H9 (cell line): ENCODE measurements around the gene STK32B. TPM values are rescaled to one million over a fixed set of nuclear protein-coding genes. Genes with fewer than 3 reads are reported as not detected.

Experiments
- DNase-seq: peaks from one replicate; pipeline ENCODE4 v3.0.0-alpha.2; 2017
- H2AFZ ChIP-seq: one replicate; pipeline ENCODE4 v1.6.1; 2013; ENCODE audit warnings: mild to moderate bottlenecking, low read length, control low read depth, moderate library complexity
- H2AK5ac ChIP-seq: 2 replicates; pipeline ENCODE4 v1.6.1; 2013; ENCODE audit warnings: low read length, control low read depth, mixed read lengths; ENCODE audit not compliant: insufficient read length
- H2BK120ac ChIP-seq: one replicate; pipeline ENCODE4 v1.6.1; 2013; ENCODE audit warnings: low read depth, mild to moderate bottlenecking, low read length, control low read depth, inconsistent platforms; ENCODE audit not compliant: poor library complexity, severe bottlenecking
- H2BK12ac ChIP-seq: 2 replicates; pipeline ENCODE4 v1.6.1; 2013; ENCODE audit warnings: low read length, control low read depth, mixed read lengths, low read depth; ENCODE audit not compliant: insufficient read length
- H2BK15ac ChIP-seq: 2 replicates; pipeline ENCODE4 v1.6.1; 2013; ENCODE audit warnings: low read depth, low read length, control low read depth
- H2BK20ac ChIP-seq: one replicate; pipeline ENCODE4 v1.6.1; 2013; ENCODE audit warnings: low read depth, mild to moderate bottlenecking, low read length, control low read depth, inconsistent platforms; ENCODE audit not compliant: poor library complexity, severe bottlenecking
- H2BK5ac ChIP-seq: 2 replicates; pipeline ENCODE4 v1.6.1; 2013; ENCODE audit warnings: low read length, control low read depth, mixed read lengths; ENCODE audit not compliant: insufficient read length
- H3K14ac ChIP-seq: 2 replicates; pipeline ENCODE4 v1.6.1; 2013; ENCODE audit warnings: low read length, control low read depth; ENCODE audit not compliant: insufficient read depth
- H3K18ac ChIP-seq: 2 replicates; pipeline ENCODE4 v1.6.1; 2013; ENCODE audit warnings: low read depth, mild to moderate bottlenecking, mixed read lengths, low read length, control low read depth; ENCODE audit not compliant: insufficient read length
- H3K23ac ChIP-seq: 2 replicates; pipeline ENCODE4 v1.6.1; 2013; ENCODE audit warnings: low read length, control low read depth, mixed read lengths, low read depth; ENCODE audit not compliant: insufficient read length
- H3K23me2 ChIP-seq: 2 replicates; pipeline ENCODE4 v1.6.1; 2013; ENCODE audit warnings: low read depth, mild to moderate bottlenecking, mixed read lengths, low read length, control low read depth; ENCODE audit not compliant: insufficient read length, poor library complexity, severe bottlenecking
- H3K27ac ChIP-seq: 2 replicates; pipeline ENCODE4 v1.5.1; 2013; ENCODE audit warnings: low read length, control low read depth, mixed read lengths, low read depth; ENCODE audit not compliant: insufficient read length
- H3K27me3 ChIP-seq: 2 replicates; pipeline ENCODE4 v1.6.1; 2013; ENCODE audit warnings: low read length, control low read depth, inconsistent platforms; ENCODE audit not compliant: insufficient read depth
- H3K4ac ChIP-seq: 2 replicates; pipeline ENCODE4 v1.6.1; 2013; ENCODE audit warnings: low read depth, mild to moderate bottlenecking, control low read depth, inconsistent platforms, low read length, moderate library complexity
- H3K4me1 ChIP-seq: 2 replicates; pipeline ENCODE4 v1.6.1; 2013; ENCODE audit warnings: low read length, control low read depth, inconsistent platforms; ENCODE audit not compliant: insufficient read depth
- H3K4me2 ChIP-seq: 2 replicates; pipeline ENCODE4 v1.6.1; 2013; ENCODE audit warnings: low read length, control low read depth, mixed read lengths; ENCODE audit not compliant: insufficient read length, insufficient read depth
- H3K56ac ChIP-seq: 2 replicates; pipeline ENCODE4 v1.6.1; 2013; ENCODE audit warnings: low read depth, mild to moderate bottlenecking, mixed read lengths, low read length, control low read depth; ENCODE audit not compliant: insufficient read length
- H3K79me1 ChIP-seq: 2 replicates; pipeline ENCODE4 v1.6.1; 2013; ENCODE audit warnings: low read depth, mild to moderate bottlenecking, moderate library complexity, low read length, control low read depth, inconsistent platforms; ENCODE audit not compliant: insufficient read depth, poor library complexity, severe bottlenecking
- H3K79me2 ChIP-seq: 2 replicates; pipeline ENCODE4 v1.6.1; 2013; ENCODE audit warnings: low read length, control low read depth, inconsistent platforms; ENCODE audit not compliant: insufficient read depth
- H3K9ac ChIP-seq: 2 replicates; pipeline ENCODE4 v1.6.1; 2013; ENCODE audit warnings: low read length, control low read depth, mixed read lengths; ENCODE audit not compliant: insufficient read length; ENCODE audit errors: extremely low read depth
- H3K9me3 ChIP-seq: one replicate; pipeline ENCODE4 v1.6.1; 2013; ENCODE audit warnings: low read depth, low read length, inconsistent platforms; ENCODE audit not compliant: control insufficient read depth
- H3T11ph ChIP-seq: one replicate; pipeline ENCODE4 v1.6.1; 2013; ENCODE audit warnings: mild to moderate bottlenecking, low read length, control low read depth, inconsistent platforms
- H4K20me1 ChIP-seq: one replicate; pipeline ENCODE4 v1.6.1; 2013; ENCODE audit not compliant: control insufficient read depth, insufficient read length, insufficient read depth
- H4K5ac ChIP-seq: 2 replicates; pipeline ENCODE4 v1.6.1; 2013; ENCODE audit warnings: low read depth, mild to moderate bottlenecking, mixed read lengths, low read length, control low read depth; ENCODE audit not compliant: insufficient read length
- H4K8ac ChIP-seq: replicated peaks from 2 replicates; pipeline ENCODE4 v1.6.1; 2013; ENCODE audit warnings: low read length, control low read depth, mixed read lengths, low read depth; ENCODE audit not compliant: insufficient read length
- H4K91ac ChIP-seq: 2 replicates; pipeline ENCODE4 v1.6.1; 2013; ENCODE audit warnings: low read depth, mild to moderate bottlenecking, moderate library complexity, mixed read lengths, low read length, control low read depth; ENCODE audit not compliant: insufficient read length
- H3K27ac Mint-ChIP-seq, 3 experiments: 2 replicates in 2 of 3; 3 replicates in 1 of 3; pipeline ENCODE4 v1.8.0; 2020 to 2021; ENCODE audit warnings: mixed read lengths in 3 of 3, mild to moderate bottlenecking in 1 of 3, moderate library complexity in 1 of 3
- H3K27me3 Mint-ChIP-seq: 2 replicates; pipeline ENCODE4 v1.8.0; 2021; ENCODE audit warnings: low read depth, mild to moderate bottlenecking, moderate library complexity, mixed read lengths
- H3K36me3 Mint-ChIP-seq, 3 experiments: 2 replicates in 2 of 3; 3 replicates in 1 of 3; pipeline ENCODE4 v1.8.0; 2020 to 2021; ENCODE audit warnings: low read depth in 3 of 3, mixed read lengths in 3 of 3; ENCODE audit not compliant: insufficient read depth in 1 of 3
- H3K4me1 Mint-ChIP-seq, 2 experiments: 2 replicates each; pipeline ENCODE4 v1.8.0; 2020; ENCODE audit warnings: mixed read lengths in 2 of 2
- H3K4me3 Mint-ChIP-seq, 2 experiments: 2 replicates in 1 of 2; 3 replicates in 1 of 2; pipeline ENCODE4 v1.8.0; 2020 to 2021; ENCODE audit warnings: mild to moderate bottlenecking in 2 of 2, mixed read lengths in 2 of 2, moderate library complexity in 1 of 2
- H3K9me3 Mint-ChIP-seq, 2 experiments: 2 replicates in 1 of 2; 3 replicates in 1 of 2; pipeline ENCODE4 v1.8.0; 2020; ENCODE audit warnings: mild to moderate bottlenecking in 2 of 2, mixed read lengths in 2 of 2, moderate library complexity in 1 of 2
- CTCF ChIP-seq: fragments of 200-600 bp; sonication (generic); conservative IDR thresholded peaks from 3 replicates; pipeline ENCODE4 v1.8.0; 2021; ENCODE audit warnings: antibody characterized with exemption, mild to moderate bottlenecking
- WGBS: extraction: QIAGEN DNeasy Blood & Tissue Kit; methylation state at CpG from one replicate; pipeline ENCODE4 v1.1.7; 2013; ENCODE audit warnings: missing lambda C conversion rate, low lambda C conversion rate, mixed read lengths; ENCODE audit not compliant: insufficient read length; ENCODE audit errors: extremely low coverage; 5-methylcytosine and 5-hydroxymethylcytosine counted together
- total RNA-seq: library from RNA; stranded (reverse); gene quantifications from 2 replicates; pipeline ENCODE4 v1.2.1, GENCODE V29; 2021

The STK32B gene
- total RNA-seq, 1 experiment from 2014 or later: 1.0 TPM

- Histone ChIP-seq H3K23me2 (no peaks in the 10 kb centered on the region), H3K18ac (no peak overlapping the region), H2BK12ac (no peak overlapping the region), H3K27ac (no peak overlapping the region), H4K91ac (no peak overlapping the region), H3K9me3 (no peaks in the 10 kb centered on the region), H3K79me2 (no peaks in the 10 kb centered on the region), H3K14ac (no peak overlapping the region), H2BK20ac (no peak overlapping the region), H3K4me2 (no peak overlapping the region), H4K5ac (no peak overlapping the region), H4K20me1 (no peaks in the 10 kb centered on the region), H3K23ac (no peak overlapping the region), H2BK120ac (no peak overlapping the region), H3K9ac (no peak overlapping the region), H2BK5ac (no peak overlapping the region), H3K4me1 (no peaks in the 10 kb centered on the region), H3K79me1 (no peaks in the 10 kb centered on the region), H3T11ph (no peak overlapping the region), H2BK15ac (no peak overlapping the region), H3K4ac (no peak overlapping the region), H2AK5ac (no peak overlapping the region), H4K8ac (no peak overlapping the region), H2AFZ (no peak overlapping the region), H3K56ac (no peak overlapping the region), H3K27me3 (no peaks in the 10 kb centered on the region)
- no peak for TF ChIP-seq CTCF
- no peaks in the 10 kb centered on the region for H3K9me3 Mint-ChIP-seq
- H3K36me3 Mint-ChIP-seq: no peaks in the 10 kb centered on the region; a peak in 1 of 7 replicates
- peaks cover 7 to 11% of the 10 kb centered on the region in 2 experiments for H3K4me1 Mint-ChIP-seq
- peak overlapping the region in 1 of 3 experiments; percentile 1; a peak in 2 of 7 replicates for H3K27ac Mint-ChIP-seq
- H3K27me3 Mint-ChIP-seq: peaks cover 5% of the 10 kb centered on the region
- no peak overlapping the region for H3K4me3 Mint-ChIP-seq
- DNase-seq: no peak
- WGBS: no CpG with 5 or more reads among the region's 7 CpGs
Observed at GRCh38 chr4:5462254-5462835, 411.1 kb downstream of the STK32B start.
